Measurements from ENCODE around the gene KRTAP22-2. TPM values are rescaled to one million over a fixed set of nuclear protein-coding genes. Genes with fewer than 3 reads are reported as not detected.

The KRTAP22-2 gene
- total RNA-seq, 1 donor from 2014 or later, result not detected

DNA sequence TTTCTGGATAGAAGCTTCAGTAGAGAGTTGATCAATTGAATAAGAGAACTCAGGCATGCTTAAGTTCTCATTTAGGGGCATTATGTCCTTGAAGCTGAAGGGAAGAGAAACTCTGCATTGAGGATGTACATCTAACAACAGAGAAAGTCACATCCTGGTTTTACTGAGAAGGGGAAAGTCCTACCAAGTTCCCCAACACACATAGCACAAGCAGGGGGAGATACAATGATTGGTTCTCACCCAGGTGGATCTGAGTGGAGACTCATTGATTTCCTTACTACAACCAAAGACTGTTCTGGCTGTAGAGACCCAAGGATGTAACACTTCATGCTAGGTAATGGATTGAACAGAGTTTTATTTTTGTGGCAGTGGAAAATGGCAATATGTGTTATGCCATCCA, 25.0 kb upstream of the KRTAP22-2 start:
- ChIA-PET POLR2A (no interaction called here), CTCF (no interaction called here)
- intact Hi-C loops (cut with micrococcal nuclease), result no loop called here
- Mint-ChIP-seq H3K9me3 (peaks cover 7% of the 10 kb centered on the region), H3K27me3 (no peaks in the 10 kb centered on the region), H3K36me3 (ENCODE audit: low read depth) (no peaks in the 10 kb centered on the region), H3K4me3 (no peak overlapping the region), H3K4me1 (no peaks in the 10 kb centered on the region), H3K27ac (no peak overlapping the region)
- TF ChIP-seq, protein P1, sequence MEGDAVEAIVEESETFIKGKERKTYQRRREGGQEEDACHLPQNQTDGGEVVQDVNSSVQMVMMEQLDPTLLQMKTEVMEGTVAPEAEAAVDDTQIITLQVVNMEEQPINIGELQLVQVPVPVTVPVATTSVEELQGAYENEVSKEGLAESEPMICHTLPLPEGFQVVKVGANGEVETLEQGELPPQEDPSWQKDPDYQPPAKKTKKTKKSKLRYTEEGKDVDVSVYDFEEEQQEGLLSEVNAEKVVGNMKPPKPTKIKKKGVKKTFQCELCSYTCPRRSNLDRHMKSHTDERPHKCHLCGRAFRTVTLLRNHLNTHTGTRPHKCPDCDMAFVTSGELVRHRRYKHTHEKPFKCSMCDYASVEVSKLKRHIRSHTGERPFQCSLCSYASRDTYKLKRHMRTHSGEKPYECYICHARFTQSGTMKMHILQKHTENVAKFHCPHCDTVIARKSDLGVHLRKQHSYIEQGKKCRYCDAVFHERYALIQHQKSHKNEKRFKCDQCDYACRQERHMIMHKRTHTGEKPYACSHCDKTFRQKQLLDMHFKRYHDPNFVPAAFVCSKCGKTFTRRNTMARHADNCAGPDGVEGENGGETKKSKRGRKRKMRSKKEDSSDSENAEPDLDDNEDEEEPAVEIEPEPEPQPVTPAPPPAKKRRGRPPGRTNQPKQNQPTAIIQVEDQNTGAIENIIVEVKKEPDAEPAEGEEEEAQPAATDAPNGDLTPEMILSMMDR (IDR thresholded peaks at IDR 0.05), result no peak
- DNase-seq (no peak), ATAC-seq (ENCODE audit: low read depth) (no peak)

DNA sequence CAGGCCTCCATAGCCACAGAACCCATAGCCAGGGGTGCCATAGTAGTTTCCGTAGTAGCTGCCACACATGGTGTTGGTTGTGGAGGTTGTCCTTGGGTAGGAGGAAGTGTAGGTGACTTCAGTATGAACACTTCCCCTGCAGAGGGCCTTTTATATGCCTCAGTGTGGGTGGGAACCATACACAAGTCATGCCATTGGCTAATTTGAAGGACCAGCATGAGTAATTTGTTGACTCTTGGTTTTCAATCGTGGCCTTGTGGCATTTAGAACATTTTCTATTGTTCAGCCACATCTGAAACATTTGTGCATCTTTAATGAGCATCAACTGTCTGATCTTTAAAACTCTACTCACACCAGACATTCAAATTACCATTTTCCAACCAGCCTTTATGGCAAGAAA, 23.6 kb upstream of the KRTAP22-2 start, which contains the start of gene KRTAP6-1:
Gene KRTAP6-1 (minus strand): TSS at position 95 of the 400 bp plus-strand sequence. CDS start 26 bp downstream, at position 69.
- ChIA-PET CTCF (no interaction called here), POLR2A (no interaction called here)
- H3K27ac Mint-ChIP-seq, result no peak within 1 kb of the TSS
- H3K4me1 Mint-ChIP-seq, result no peaks in the 10 kb centered on the region
- peaks cover 10% of the 10 kb centered on the region for H3K9me3 Mint-ChIP-seq
- no peaks in the 10 kb centered on the region for H3K27me3 Mint-ChIP-seq
- TF ChIP-seq, protein P1 (IDR thresholded peaks at IDR 0.05), result no peak
- intact Hi-C loops (cut with micrococcal nuclease), result no loop called here
- H3K36me3 Mint-ChIP-seq (ENCODE audit: low read depth), result no peaks in the 10 kb centered on the region
- no peak within 1 kb of the TSS for H3K4me3 Mint-ChIP-seq
- DNase-seq, result no peak
- ATAC-seq (ENCODE audit: low read depth), result no peak

DNA sequence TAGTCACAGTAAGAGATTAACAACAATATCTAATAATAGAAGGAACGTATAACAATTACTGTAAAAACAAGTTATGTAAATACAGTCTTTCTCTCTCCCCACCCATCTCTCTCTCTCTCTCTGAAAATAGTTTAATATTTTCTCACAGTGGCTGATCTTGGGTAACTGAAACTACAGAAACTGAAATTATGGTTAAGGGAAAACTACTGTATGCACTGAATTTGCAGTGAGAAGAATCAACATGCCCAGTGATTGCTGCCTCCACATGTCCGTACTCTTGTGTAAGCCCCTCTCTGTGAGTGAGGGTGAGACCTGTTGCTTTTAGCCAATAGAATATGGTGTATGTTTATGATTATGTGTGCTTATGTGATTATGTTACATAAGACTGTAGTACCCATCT, 21.9 kb upstream of the KRTAP22-2 start:
- no peak overlapping the region for H3K4me3 Mint-ChIP-seq
- ChIA-PET POLR2A (no interaction called here), CTCF (no interaction called here)
- H3K27me3 Mint-ChIP-seq, result no peaks in the 10 kb centered on the region
- intact Hi-C loops (cut with micrococcal nuclease), result no loop called here
- peaks cover 10% of the 10 kb centered on the region for H3K9me3 Mint-ChIP-seq
- no peaks in the 10 kb centered on the region for H3K4me1 Mint-ChIP-seq
- TF ChIP-seq, protein P1 (IDR thresholded peaks at IDR 0.05), result no peak
- DNase-seq (no peak), ATAC-seq (ENCODE audit: low read depth) (no peak)
- H3K36me3 Mint-ChIP-seq (ENCODE audit: low read depth), result no peaks in the 10 kb centered on the region
- H3K27ac Mint-ChIP-seq, result no peak overlapping the region

DNA sequence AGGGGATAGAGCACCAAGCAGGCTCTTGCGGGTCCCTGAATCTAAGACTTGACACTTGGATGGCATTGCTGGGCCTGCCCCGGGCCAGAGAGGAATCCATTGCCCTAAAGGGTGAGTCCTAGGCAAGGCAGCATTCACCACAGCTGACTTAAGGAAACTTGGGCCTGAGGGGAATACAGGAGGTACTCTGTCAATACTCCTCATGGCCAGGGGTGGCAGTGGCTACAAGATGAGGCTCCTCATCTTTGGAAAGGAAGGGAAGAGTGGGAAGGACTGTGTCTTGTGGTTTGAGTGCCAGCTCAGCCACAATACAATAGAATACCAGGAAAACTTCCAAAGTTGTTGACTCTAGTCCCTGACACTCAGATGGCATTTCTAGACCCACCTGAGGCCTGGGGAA, 15.8 kb upstream of the KRTAP22-2 start:
- CTCF ChIA-PET, result no interaction called here
- H3K4me3 Mint-ChIP-seq, result no peak overlapping the region
- peaks cover 7% of the 10 kb centered on the region for H3K9me3 Mint-ChIP-seq
- ATAC-seq (ENCODE audit: low read depth) (no peak), DNase-seq (no peak)
- H3K36me3 Mint-ChIP-seq (ENCODE audit: low read depth), result no peaks in the 10 kb centered on the region
- no peaks in the 10 kb centered on the region for H3K4me1 Mint-ChIP-seq
- H3K27ac Mint-ChIP-seq, result no peak overlapping the region
- TF ChIP-seq, protein P1 (IDR thresholded peaks at IDR 0.05), result no peak
- POLR2A ChIA-PET, result no interaction called here
- H3K27me3 Mint-ChIP-seq, result no peaks in the 10 kb centered on the region
- intact Hi-C loops (cut with micrococcal nuclease), result no loop called here

DNA sequence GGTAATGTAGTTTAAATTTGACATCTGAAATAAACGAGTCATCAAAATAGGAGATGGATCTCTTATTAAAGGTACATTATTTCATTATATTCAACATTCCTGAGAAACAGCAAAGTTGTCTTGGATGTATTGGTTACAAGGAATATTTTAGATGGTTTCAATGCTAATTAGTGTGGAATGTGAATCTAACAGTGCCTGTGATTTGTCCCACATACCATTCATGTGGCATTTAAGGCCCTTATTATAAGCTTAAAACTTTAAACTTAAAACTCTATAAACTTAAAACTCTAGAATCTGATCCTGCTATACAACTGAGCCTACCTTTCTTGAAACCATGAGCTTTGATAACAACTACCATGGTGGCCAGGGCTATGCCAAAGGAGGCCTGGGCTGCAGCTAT, 10.6 kb upstream of the KRTAP22-2 start, which contains the start of gene KRTAP22-1:
Gene KRTAP22-1 (plus strand): TSS at position 301 of the 400 bp plus-strand sequence.
- H3K27ac Mint-ChIP-seq, result no peak within 1 kb of the TSS
- no peak for ATAC-seq (ENCODE audit: low read depth)
- H3K36me3 Mint-ChIP-seq (ENCODE audit: low read depth), result no peaks in the 10 kb centered on the region
- no peak within 1 kb of the TSS for H3K4me3 Mint-ChIP-seq
- TF ChIP-seq, protein P1 (IDR thresholded peaks at IDR 0.05), result no peak
- ChIA-PET CTCF (no interaction called here), POLR2A (no interaction called here)
- DNase-seq, result no peak
- no peaks in the 10 kb centered on the region for H3K9me3 Mint-ChIP-seq
- H3K4me1 Mint-ChIP-seq, result no peaks in the 10 kb centered on the region
- intact Hi-C loops (cut with micrococcal nuclease), result no loop called here
- no peaks in the 10 kb centered on the region for H3K27me3 Mint-ChIP-seq

Measured in activated B cell treated with CpG ODN at 0.5 μM for 24 hours (primary cell).